Measurements from ENCODE around the gene MDK. TPM values are rescaled to one million over a fixed set of nuclear protein-coding genes. Genes with fewer than 3 reads are reported as not detected.

Gene MDK
- total and polyA plus RNA-seq, 2 of the 4 experiments (the other 2 are of a cell fraction), result 25.8 to 377 TPM

DNA sequence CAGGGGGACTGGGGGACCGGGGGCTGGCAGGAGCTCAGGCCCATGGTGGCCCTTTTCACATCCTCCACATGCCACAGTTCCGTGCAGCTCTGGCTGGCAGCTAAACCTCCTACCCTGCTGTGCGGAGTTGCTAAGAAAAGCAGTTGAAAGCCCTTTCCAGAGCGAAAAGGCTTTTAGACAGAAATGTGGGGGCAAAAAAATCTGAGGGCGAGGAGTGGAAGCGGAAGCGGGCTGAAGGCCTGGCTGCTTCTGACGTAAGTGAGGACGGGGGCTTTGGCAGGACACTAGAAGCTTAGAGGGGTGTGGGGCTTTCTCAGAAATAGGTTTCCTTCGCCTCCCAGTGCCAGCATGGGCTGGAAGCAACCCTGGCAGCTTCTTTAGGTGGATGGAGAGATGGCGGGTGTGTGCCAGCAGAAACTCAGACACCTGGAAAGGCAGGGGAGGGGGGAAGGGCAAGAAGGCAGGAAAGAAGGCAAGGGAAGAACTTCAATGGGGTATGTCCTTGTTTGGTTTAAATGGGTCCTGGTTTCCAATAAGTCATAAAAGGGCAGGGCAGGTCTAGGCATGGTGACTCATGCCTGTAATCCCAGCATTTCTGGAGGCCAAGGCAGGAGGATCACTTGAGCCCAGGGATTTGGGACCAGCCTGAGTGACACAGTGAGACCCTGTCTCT is 45.4 kb upstream of the MDK start:
- no peak for DNase-seq
- WGBS, 2 experiments (ENCODE audit: extremely low coverage in 2 of 2, insufficient read length in 1 of 2), result 94% methylated on average over 3 of the region's 11 CpGs; no CpG with 5 or more reads in 1 of the 2 experiments

More for the DNA sequence above, 45.4 kb upstream of the MDK start:
- H2AK9ac ChIP-seq (replicated peaks; ENCODE audit: low read depth, low read length, poor library complexity), result peak overlapping the region; percentile 19
- no peak overlapping the region for H2BK20ac ChIP-seq (ENCODE audit: low read depth, low read length)
- no peaks in the 10 kb centered on the region for H3K79me1 ChIP-seq (ENCODE audit: low read depth in 1 of 2, low read length in 2 of 2)
- peaks cover 39% of the 10 kb centered on the region for H3K27me3 ChIP-seq (ENCODE audit: control insufficient read depth, insufficient read depth, low read length)
- H2BK120ac ChIP-seq (ENCODE audit: low read depth, low read length), result no peak overlapping the region
- H3K4me3 ChIP-seq (ENCODE audit: insufficient read depth, low read depth, low read length), result no peak overlapping the region
- BruUV-seq (replicated peaks), result no TSS peak
- H3K56ac ChIP-seq (ENCODE audit: extremely low read depth, insufficient read depth, low read length), result no peak overlapping the region
- peak overlapping the region; percentile 2 for H2AFZ ChIP-seq (replicated peaks; ENCODE audit: low read length, poor library complexity)
- H3K4me1 ChIP-seq (ENCODE audit: control insufficient read depth, insufficient read depth, low read length), result peaks cover 6% of the 10 kb centered on the region
- no peaks in the 10 kb centered on the region for H4K20me1 ChIP-seq (ENCODE audit: insufficient read depth, low read length)
- no peaks in the 10 kb centered on the region for H3K9me3 ChIP-seq (ENCODE audit: control insufficient read depth, insufficient read depth, low read length)
- H2BK15ac ChIP-seq (ENCODE audit: low read depth, low read length), result no peak overlapping the region
- no peak overlapping the region for H2AK5ac ChIP-seq (ENCODE audit: low read depth, low read length)
- no peak for ATAC-seq (ENCODE audit: low read depth)
- intact Hi-C loops (cut with micrococcal nuclease) (no loop called here), in situ Hi-C loops (cut with MboI; ENCODE audit: low sequenced_read_pairs) (no loop called here), dilution Hi-C loops (cut with HindIII; ENCODE audit: low sequenced_read_pairs, unreplicated experiment) (no loop called here)
- H3K36me3 ChIP-seq (ENCODE audit: control insufficient read depth, insufficient read depth, low read length), result no peaks in the 10 kb centered on the region
- ChIA-PET CTCF (no interaction called here), POLR2A (ENCODE audit: unreplicated experiment) (no interaction called here)
- H4K91ac ChIP-seq (ENCODE audit: insufficient read depth, low read depth, low read length), result no peak overlapping the region
- no peak overlapping the region for H3K9ac ChIP-seq (ENCODE audit: low read depth, low read length)
- no peak overlapping the region for H3K23ac ChIP-seq (ENCODE audit: low read depth, low read length)
- H3K4ac ChIP-seq (ENCODE audit: low read depth, low read length), result no peak overlapping the region
- no peak overlapping the region for H3K14ac ChIP-seq (replicated peaks; ENCODE audit: low read depth, low read length)
- no peak for TF ChIP-seq MAZ (IDR thresholded peaks at IDR 0.05; ENCODE audit: borderline replicate concordance, low read depth, low read length)
- TF ChIP-seq BHLHE40 (IDR thresholded peaks at IDR 0.05; ENCODE audit: low read depth, low read length), result no peak
- TF ChIP-seq, protein P1, sequence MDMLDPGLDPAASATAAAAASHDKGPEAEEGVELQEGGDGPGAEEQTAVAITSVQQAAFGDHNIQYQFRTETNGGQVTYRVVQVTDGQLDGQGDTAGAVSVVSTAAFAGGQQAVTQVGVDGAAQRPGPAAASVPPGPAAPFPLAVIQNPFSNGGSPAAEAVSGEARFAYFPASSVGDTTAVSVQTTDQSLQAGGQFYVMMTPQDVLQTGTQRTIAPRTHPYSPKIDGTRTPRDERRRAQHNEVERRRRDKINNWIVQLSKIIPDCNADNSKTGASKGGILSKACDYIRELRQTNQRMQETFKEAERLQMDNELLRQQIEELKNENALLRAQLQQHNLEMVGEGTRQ (IDR thresholded peaks at IDR 0.05; ENCODE audit: low read depth, low read length), result no peak
- no peak for TF ChIP-seq MXI1 (IDR thresholded peaks at IDR 0.05; ENCODE audit: borderline replicate concordance, low read depth, low read length)
- TF ChIP-seq FOS (IDR thresholded peaks at IDR 0.05; ENCODE audit: low read depth, low read length), result no peak
- TF ChIP-seq CTCF (conservative IDR thresholded peaks at IDR 0.05; ENCODE audit: low read depth, low read length), result no peak
- no peak for TF ChIP-seq RCOR1 (IDR thresholded peaks at IDR 0.05; ENCODE audit: insufficient replicate concordance, low read length)
- TF ChIP-seq CEBPB (IDR thresholded peaks at IDR 0.05; ENCODE audit: low read depth, low read length), result no peak
- no peak for TF ChIP-seq SMC3 (IDR thresholded peaks at IDR 0.05; ENCODE audit: low read depth, low read length)
- TF ChIP-seq CHD1 (IDR thresholded peaks at IDR 0.05; ENCODE audit: low read depth, low read length), result no peak
- no peak for TF ChIP-seq RAD21 (IDR thresholded peaks at IDR 0.05; ENCODE audit: low read length)
- no peak for TF ChIP-seq POLR2A (IDR thresholded peaks at IDR 0.05; ENCODE audit: low read depth, low read length)
- no peak for TF ChIP-seq NFE2L2 (IDR thresholded peaks at IDR 0.05; ENCODE audit: low read depth, low read length)
- TF ChIP-seq MAFK (IDR thresholded peaks at IDR 0.05; ENCODE audit: low read depth, low read length), result no peak
- TF ChIP-seq, protein P2, sequence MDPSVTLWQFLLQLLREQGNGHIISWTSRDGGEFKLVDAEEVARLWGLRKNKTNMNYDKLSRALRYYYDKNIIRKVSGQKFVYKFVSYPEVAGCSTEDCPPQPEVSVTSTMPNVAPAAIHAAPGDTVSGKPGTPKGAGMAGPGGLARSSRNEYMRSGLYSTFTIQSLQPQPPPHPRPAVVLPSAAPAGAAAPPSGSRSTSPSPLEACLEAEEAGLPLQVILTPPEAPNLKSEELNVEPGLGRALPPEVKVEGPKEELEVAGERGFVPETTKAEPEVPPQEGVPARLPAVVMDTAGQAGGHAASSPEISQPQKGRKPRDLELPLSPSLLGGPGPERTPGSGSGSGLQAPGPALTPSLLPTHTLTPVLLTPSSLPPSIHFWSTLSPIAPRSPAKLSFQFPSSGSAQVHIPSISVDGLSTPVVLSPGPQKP (IDR thresholded peaks at IDR 0.05; ENCODE audit: borderline replicate concordance, low read depth, low read length), result no peak
- no peak for TF ChIP-seq RFX5 (IDR thresholded peaks at IDR 0.05; ENCODE audit: low read depth, low read length)
- peaks cover 2% of the 10 kb centered on the region for H3K9me1 ChIP-seq (ENCODE audit: insufficient read depth, low read length)
- H3K4me2 ChIP-seq (ENCODE audit: low read depth, low read length), result no peak overlapping the region
- H2BK5ac ChIP-seq (ENCODE audit: low read depth, low read length, poor library complexity, severe bottlenecking), result no peak overlapping the region
- no peak overlapping the region for H3K27ac ChIP-seq (ENCODE audit: insufficient read depth, low read length)
- H3K18ac ChIP-seq (ENCODE audit: low read depth, low read length), result no peak overlapping the region
- H4K5ac ChIP-seq (ENCODE audit: low read depth, low read length), result no peak overlapping the region
- no peak overlapping the region for H4K8ac ChIP-seq (ENCODE audit: low read depth in 2 of 2, low read length in 2 of 2)

Data from IMR-90 (cell line).